K562 (cell line): ENCODE results near the gene C16orf92. TPM values are rescaled to one million over a fixed set of nuclear protein-coding genes. Genes with fewer than 3 reads are reported as not detected.

Experiments used
- E2F1 ChIP-seq: sonication (generic); formaldehyde crosslinking; IDR thresholded peaks from 2 replicates; pipeline ENCODE4 v1.8.1; 2023; ENCODE audit warnings: mild to moderate bottlenecking, missing genetic modification reagents, moderate library complexity
- E2F3 ChIP-seq: fragments of 250-450 bp; sonication (Bioruptor Pico); IDR thresholded peaks from 2 replicates; pipeline ENCODE4 v1.4.0; 2020; ENCODE audit warnings: mild to moderate bottlenecking
- EGR1 ChIP-seq: fragments of 450-650 bp; conservative IDR thresholded peaks from 2 replicates; pipeline ENCODE4 v1.6.1; 2017; ENCODE audit warnings: mild to moderate bottlenecking
- ETV5 ChIP-seq: sonication (generic); formaldehyde crosslinking; IDR thresholded peaks from 2 replicates; pipeline ENCODE4 v1.4.0; 2020; ENCODE audit warnings: low read depth, mild to moderate bottlenecking, missing genetic modification reagents
- GABPA ChIP-seq: fragments of 200-800 bp; sonication (Bioruptor generic); conservative IDR thresholded peaks from 2 replicates; pipeline ENCODE4 v1.6.1; 2016; ENCODE audit warnings: low read depth, missing genetic modification characterization, missing compliant biosample characterization
- GABPB1 ChIP-seq: sonication (generic); formaldehyde crosslinking; IDR thresholded peaks from 2 replicates; pipeline ENCODE4 v1.8.0; 2022; ENCODE audit warnings: mild to moderate bottlenecking, missing genetic modification reagents
- GTF2A2 ChIP-seq: IDR thresholded peaks from 2 replicates; pipeline ENCODE4 v1.6.1; 2016; ENCODE audit warnings: mild to moderate bottlenecking, missing genetic modification characterization, missing compliant biosample characterization
- HDAC8 ChIP-seq: fragments of 450-650 bp; IDR thresholded peaks from 2 replicates; pipeline ENCODE4 v1.6.1; 2016; ENCODE audit warnings: mild to moderate bottlenecking, missing genetic modification characterization, moderate library complexity, missing compliant biosample characterization
- HLTF ChIP-seq: fragments of 450-650 bp; IDR thresholded peaks from 2 replicates; pipeline ENCODE4 v1.6.1; 2016
- HMBOX1 ChIP-seq: sonication (generic); IDR thresholded peaks from 2 replicates; pipeline ENCODE4 v1.6.1; 2016
- MAX ChIP-seq: sonication (generic); formaldehyde crosslinking; IDR thresholded peaks from 2 replicates; pipeline ENCODE4 v1.9.0; 2022; ENCODE audit warnings: mild to moderate bottlenecking, missing genetic modification reagents
- MAZ ChIP-seq, 2 experiments: fragments of 450-650 bp in 1 of 2; sonication (generic) in 1 of 2; formaldehyde crosslinking; IDR thresholded peaks in 1 of 2; conservative IDR thresholded peaks in 1 of 2; 2 replicates each; pipeline versions ENCODE4 v1.4.0 to v1.5.0; 2020; ENCODE audit warnings: mild to moderate bottlenecking in 1 of 2, missing genetic modification reagents in 1 of 2
- MCM3 ChIP-seq: fragments of 450-650 bp; IDR thresholded peaks from 2 replicates; pipeline ENCODE4 v1.6.1; 2016
- MYC ChIP-seq, 2 experiments: fragments of 250-450 bp in 1 of 2; sonication (Bioruptor Pico) in 1 of 2; IDR thresholded peaks; 2 replicates each; pipeline versions ENCODE4 v1.5.1 to v1.6.1; 2012 to 2021; ENCODE audit warnings: low read depth in 2 of 2, borderline replicate concordance in 1 of 2, improper control_type of control experiment in 1 of 2, low read length in 1 of 2, mild to moderate bottlenecking in 1 of 2, moderate library complexity in 1 of 2
- NFIC ChIP-seq: fragments of 450-650 bp; IDR thresholded peaks from 2 replicates; pipeline ENCODE4 v1.6.1; 2017; ENCODE audit warnings: mild to moderate bottlenecking, inconsistent platforms
- POLR2B ChIP-seq: fragments of 450-650 bp; IDR thresholded peaks from 2 replicates; pipeline ENCODE4 v1.6.1; 2018; ENCODE audit warnings: low read depth; ENCODE audit not compliant: partially characterized antibody
- PTRF ChIP-seq: fragments of 450-650 bp; IDR thresholded peaks from 2 replicates; pipeline ENCODE4 v1.6.1; 2016; ENCODE audit warnings: mild to moderate bottlenecking, missing genetic modification characterization, missing compliant biosample characterization
- RBM15 ChIP-seq: fragments of 200-400 bp; formaldehyde crosslinking; IDR thresholded peaks from 2 replicates; pipeline ENCODE4 v1.6.1; 2018; ENCODE audit warnings: mild to moderate bottlenecking, low read length, moderate library complexity; ENCODE audit not compliant: insufficient read depth
- RNF2 ChIP-seq: sonication (generic); IDR thresholded peaks from 2 replicates; pipeline ENCODE4 v1.6.1; 2016
- SUPT5H ChIP-seq: fragments of 450-650 bp; IDR thresholded peaks from 2 replicates; pipeline ENCODE4 v1.6.1; 2016
- ZBTB26 ChIP-seq: fragments of 450-650 bp; formaldehyde crosslinking; IDR thresholded peaks from 2 replicates; pipeline ENCODE4 v1.4.0; 2022; ENCODE audit warnings: missing genetic modification characterization
- ZBTB9 ChIP-seq: fragments of 450-650 bp; formaldehyde crosslinking; IDR thresholded peaks from 2 replicates; pipeline ENCODE4 v1.4.0; 2020; ENCODE audit warnings: mild to moderate bottlenecking, moderate library complexity
- ZFP36 ChIP-seq: fragments of 150-350 bp; IDR thresholded peaks from 2 replicates; pipeline ENCODE4 v1.6.1; 2018; ENCODE audit warnings: low read length, low read depth; ENCODE audit not compliant: partially characterized antibody
- ZFPM2 ChIP-seq: fragments of 250-450 bp; sonication (Bioruptor Pico); IDR thresholded peaks from 2 replicates; pipeline ENCODE4 v1.5.1; 2022; ENCODE audit warnings: mild to moderate bottlenecking
- polyA plus RNA-seq, 8 experiments: library from polyadenylated mRNA; depleted of rRNA in 4 of 8; stranded (reverse) in 5 of 8; unstranded in 3 of 8; fragments of >200 nt; fragmentation: Nextera tagmentation in 2 of 8; fragmentation: Illumina TruSeq in 1 of 8; extraction: Ambion mirVana in 2 of 8; extraction: Trizol in 1 of 8; gene quantifications; 2 replicates each; pipeline versions ENCODE4 v1.2.1 to v1.2.3, GENCODE V29; 2011 to 2014; ENCODE audit warnings: inconsistent platforms in 1 of 8, missing spikeins in 1 of 8
- total RNA-seq, 7 experiments: library from RNA; depleted of rRNA in 6 of 7; stranded (reverse); fragments of >200 nt in 6 of 7; fragmentation: Illumina TruSeq in 2 of 7; extraction: Trizol in 2 of 7; gene quantifications; 2 replicates each; pipeline versions ENCODE4 v1.2.1 to v1.2.3, GENCODE V29; 2011 to 2021; ENCODE audit warnings: low replicate concordance in 1 of 7

Gene C16orf92
- total and polyA plus RNA-seq, 9 of the 15 experiments (the other 6 are each of a cell fraction or from before 2014, with no cell fraction given): not detected

GRCh38 chr16:29973384-29974246 lies 49.4 kb upstream of the C16orf92 start, which contains the start of gene TAOK2 (continued):
- TF ChIP-seq GABPA (tag): peak; percentile 59; the same call in 1 of the 2 replicates
- TF ChIP-seq MCM3: no peak
- TF ChIP-seq EGR1: peak; percentile 96
- TF ChIP-seq GABPB1: peak; percentile 72
- TF ChIP-seq PTRF (tag): no peak
- no peak for TF ChIP-seq HMBOX1
- peak; percentile 94 to 96 for TF ChIP-seq MAZ (CRISPR knock-in tag; conservative IDR thresholded peaks at IDR 0.05 in 1 of 2, IDR thresholded peaks at IDR 0.05 in 1 of 2)
- peak; percentile 97 for TF ChIP-seq MAX (CRISPR knock-in tag)
- peak; percentile 69; the same call in 1 of the 2 replicates for TF ChIP-seq HDAC8
- peak; percentile 96 for TF ChIP-seq MYC (IDR thresholded peaks at IDR 0.05; ENCODE audit: low read depth, low read length)
- peak; percentile 64; the same call in 1 of the 2 replicates for TF ChIP-seq MYC (CRISPR knock-in tag; IDR thresholded peaks at IDR 0.05; ENCODE audit: borderline replicate concordance, low read depth)
- no peak for TF ChIP-seq ZFPM2
- no peak for TF ChIP-seq ZFP36
- TF ChIP-seq NFIC: peak; percentile 23; the same call in 1 of the 2 replicates
- TF ChIP-seq E2F3: peak; percentile 97
- peak; percentile 76; the same call in 1 of the 2 replicates for TF ChIP-seq ZBTB9 (CRISPR knock-in tag)
- TF ChIP-seq RNF2: peak; percentile 69
- TF ChIP-seq GTF2A2: no peak
- peak; percentile 85; the same call in 1 of the 2 replicates for TF ChIP-seq ZBTB26
- peak; percentile 91 for TF ChIP-seq E2F1
- no peak for TF ChIP-seq RBM15
- TF ChIP-seq ETV5 (CRISPR knock-in tag): peak; percentile 68
- no peak for TF ChIP-seq HLTF
- TF ChIP-seq SUPT5H: peak; percentile 96
- TF ChIP-seq POLR2B: peak; percentile 88
